Measurements from ENCODE around the gene TULP4. TPM values are rescaled to one million over a fixed set of nuclear protein-coding genes. Genes with fewer than 3 reads are reported as not detected.

Gene TULP4
- total RNA-seq, 2 experiments from 2014 or later: 18.4 to 18.5 TPM

DNA sequence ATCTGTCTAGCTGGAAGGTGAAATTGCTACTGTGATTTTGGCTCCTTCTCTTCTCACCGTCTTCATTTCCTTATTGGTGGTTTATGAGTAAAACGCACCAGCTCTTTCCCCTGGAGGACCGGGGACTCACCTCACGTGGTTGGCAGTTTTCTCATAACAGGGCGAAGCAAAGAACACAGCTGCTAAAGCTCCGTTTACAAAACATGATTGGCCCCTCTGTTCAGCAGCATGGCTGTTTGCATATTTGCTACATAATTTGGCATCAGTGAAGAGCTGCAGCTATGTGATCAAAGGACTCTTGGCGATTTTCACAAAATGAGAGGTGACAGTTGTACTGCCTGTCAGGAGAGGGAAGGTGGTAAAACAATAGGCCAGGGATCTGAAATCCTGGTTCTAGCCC lies 227.1 kb downstream of the TULP4 start:
- CTCF ChIA-PET: interaction anchor here (0.9 to 1.4 kb wide), 3 partner anchors 11 to 325 kb away, joined by 3 read pairs; no protein-coding TSS in a partner anchor
- no peak overlapping the region for H3K4me3 Mint-ChIP-seq
- TF ChIP-seq, protein P1, sequence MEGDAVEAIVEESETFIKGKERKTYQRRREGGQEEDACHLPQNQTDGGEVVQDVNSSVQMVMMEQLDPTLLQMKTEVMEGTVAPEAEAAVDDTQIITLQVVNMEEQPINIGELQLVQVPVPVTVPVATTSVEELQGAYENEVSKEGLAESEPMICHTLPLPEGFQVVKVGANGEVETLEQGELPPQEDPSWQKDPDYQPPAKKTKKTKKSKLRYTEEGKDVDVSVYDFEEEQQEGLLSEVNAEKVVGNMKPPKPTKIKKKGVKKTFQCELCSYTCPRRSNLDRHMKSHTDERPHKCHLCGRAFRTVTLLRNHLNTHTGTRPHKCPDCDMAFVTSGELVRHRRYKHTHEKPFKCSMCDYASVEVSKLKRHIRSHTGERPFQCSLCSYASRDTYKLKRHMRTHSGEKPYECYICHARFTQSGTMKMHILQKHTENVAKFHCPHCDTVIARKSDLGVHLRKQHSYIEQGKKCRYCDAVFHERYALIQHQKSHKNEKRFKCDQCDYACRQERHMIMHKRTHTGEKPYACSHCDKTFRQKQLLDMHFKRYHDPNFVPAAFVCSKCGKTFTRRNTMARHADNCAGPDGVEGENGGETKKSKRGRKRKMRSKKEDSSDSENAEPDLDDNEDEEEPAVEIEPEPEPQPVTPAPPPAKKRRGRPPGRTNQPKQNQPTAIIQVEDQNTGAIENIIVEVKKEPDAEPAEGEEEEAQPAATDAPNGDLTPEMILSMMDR (IDR thresholded peaks at IDR 0.05): no peak
- POLR2A ChIA-PET: no interaction called here
- ATAC-seq (no peak), DNase-seq (no peak)
- no peaks in the 10 kb centered on the region for H3K9me3 Mint-ChIP-seq
- no peak overlapping the region for H3K27ac Mint-ChIP-seq
- intact Hi-C loops (cut with micrococcal nuclease): no loop called here
- peaks cover 3% of the 10 kb centered on the region for H3K4me1 Mint-ChIP-seq (ENCODE audit: low read depth)
- peaks cover 41% of the 10 kb centered on the region for H3K27me3 Mint-ChIP-seq
- no peaks in the 10 kb centered on the region for H3K36me3 Mint-ChIP-seq (ENCODE audit: low read depth)

DNA sequence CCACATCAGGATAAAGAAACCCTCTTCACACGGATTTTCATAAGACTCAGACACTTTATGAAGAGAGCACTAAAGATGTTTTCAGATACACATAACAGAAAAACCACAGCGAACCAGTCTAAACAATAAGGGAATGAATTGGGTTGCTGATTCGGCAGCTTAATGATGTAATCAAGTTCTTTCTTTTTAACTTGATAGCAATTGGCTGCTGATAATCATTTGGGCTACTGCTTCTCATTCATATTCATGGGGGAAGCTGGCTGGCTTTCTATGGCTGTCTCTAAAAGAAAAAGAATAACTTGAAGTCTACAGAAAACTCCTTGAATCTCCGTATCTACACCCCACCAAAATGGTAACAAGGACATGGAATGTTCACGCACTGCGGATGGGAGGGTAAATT lies 227.6 kb downstream of the TULP4 start:
- no peak for DNase-seq
- no peak overlapping the region for H3K27ac Mint-ChIP-seq
- H3K4me1 Mint-ChIP-seq (ENCODE audit: low read depth): peaks cover 3% of the 10 kb centered on the region
- ChIA-PET CTCF (interaction anchor here (0.9 to 1.4 kb wide), 3 partner anchors 10 to 325 kb away, joined by 3 read pairs; no protein-coding TSS in a partner anchor), POLR2A (no interaction called here)
- H3K36me3 Mint-ChIP-seq (ENCODE audit: low read depth): no peaks in the 10 kb centered on the region
- ATAC-seq: no peak
- TF ChIP-seq, protein P1 (IDR thresholded peaks at IDR 0.05): no peak
- H3K9me3 Mint-ChIP-seq: no peaks in the 10 kb centered on the region
- intact Hi-C loops (cut with micrococcal nuclease): no loop called here
- H3K4me3 Mint-ChIP-seq: no peak overlapping the region
- peaks cover 38% of the 10 kb centered on the region for H3K27me3 Mint-ChIP-seq

DNA sequence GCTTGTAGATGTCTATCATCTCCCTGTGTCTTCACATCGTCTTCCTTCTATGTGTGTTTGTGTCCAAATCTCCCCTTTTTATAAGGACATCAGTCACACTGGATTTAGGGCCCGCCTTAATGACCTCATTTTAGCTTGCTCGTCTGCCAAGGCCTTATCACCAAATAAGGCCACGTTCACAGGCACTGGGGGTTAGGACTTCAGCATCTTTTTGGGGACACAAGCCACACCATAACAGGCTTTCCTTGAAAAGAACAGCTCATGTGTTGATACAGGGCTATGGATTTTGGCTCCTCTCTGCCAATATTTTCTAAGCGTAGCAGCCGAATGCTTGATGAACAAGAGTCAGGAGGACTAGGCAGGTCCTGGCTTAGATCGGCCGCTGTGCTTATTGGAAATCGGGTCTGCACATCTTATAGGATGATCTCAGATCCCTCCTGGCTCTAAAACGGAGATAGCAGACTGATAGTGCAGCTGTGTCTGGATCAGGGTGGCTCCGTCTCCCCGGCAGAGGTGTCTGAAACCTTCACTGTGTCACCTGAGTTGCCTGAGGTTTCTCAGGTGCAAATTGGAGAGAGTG lies 231.4 kb downstream of the TULP4 start:
- ChIA-PET POLR2A (interaction anchor here (1.1 kb wide), 1 partner anchor 60 kb away, joined by 3 read pairs; no protein-coding TSS in a partner anchor), CTCF (no interaction called here)
- no peak overlapping the region for H3K4me3 Mint-ChIP-seq
- no peaks in the 10 kb centered on the region for H3K36me3 Mint-ChIP-seq (ENCODE audit: low read depth)
- intact Hi-C loops (cut with micrococcal nuclease): no loop called here
- no peaks in the 10 kb centered on the region for H3K9me3 Mint-ChIP-seq
- H3K4me1 Mint-ChIP-seq (ENCODE audit: low read depth): no peaks in the 10 kb centered on the region
- no peak for DNase-seq
- TF ChIP-seq, protein P1 (IDR thresholded peaks at IDR 0.05): no peak
- H3K27me3 Mint-ChIP-seq: peaks cover 18% of the 10 kb centered on the region
- no peak for ATAC-seq
- H3K27ac Mint-ChIP-seq: no peak overlapping the region

DNA sequence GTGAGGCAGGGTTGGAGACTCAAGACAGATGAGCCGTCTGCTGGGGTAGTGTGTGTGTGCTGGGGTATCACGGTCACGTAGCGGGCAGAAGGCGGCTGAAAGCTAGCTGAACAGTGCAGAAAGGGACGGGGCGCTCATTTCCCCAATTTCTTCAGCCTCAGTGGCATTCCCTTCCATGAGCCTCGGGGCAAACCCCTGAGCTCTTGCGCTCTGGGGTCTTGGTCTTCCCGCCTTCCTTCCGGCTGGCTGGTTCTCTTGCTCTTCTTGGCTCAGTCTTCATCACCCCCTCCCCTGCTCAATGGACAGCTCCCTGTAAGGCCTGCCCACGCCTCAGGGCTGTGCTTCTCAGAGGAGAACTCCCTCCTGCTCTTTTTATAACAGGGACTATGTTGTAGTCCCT lies 232.2 kb downstream of the TULP4 start:
- H3K9me3 Mint-ChIP-seq: no peaks in the 10 kb centered on the region
- ChIA-PET CTCF (no interaction called here), POLR2A (interaction anchor here (1.1 kb wide), 1 partner anchor 59 kb away, joined by 3 read pairs; no protein-coding TSS in a partner anchor)
- TF ChIP-seq, protein P1 (IDR thresholded peaks at IDR 0.05): no peak
- no peak overlapping the region for H3K27ac Mint-ChIP-seq
- H3K36me3 Mint-ChIP-seq (ENCODE audit: low read depth): no peaks in the 10 kb centered on the region
- intact Hi-C loops (cut with micrococcal nuclease): no loop called here
- H3K27me3 Mint-ChIP-seq: peaks cover 14% of the 10 kb centered on the region
- no peak overlapping the region for H3K4me3 Mint-ChIP-seq
- no peak for ATAC-seq
- no peaks in the 10 kb centered on the region for H3K4me1 Mint-ChIP-seq (ENCODE audit: low read depth)
- DNase-seq: no peak

DNA sequence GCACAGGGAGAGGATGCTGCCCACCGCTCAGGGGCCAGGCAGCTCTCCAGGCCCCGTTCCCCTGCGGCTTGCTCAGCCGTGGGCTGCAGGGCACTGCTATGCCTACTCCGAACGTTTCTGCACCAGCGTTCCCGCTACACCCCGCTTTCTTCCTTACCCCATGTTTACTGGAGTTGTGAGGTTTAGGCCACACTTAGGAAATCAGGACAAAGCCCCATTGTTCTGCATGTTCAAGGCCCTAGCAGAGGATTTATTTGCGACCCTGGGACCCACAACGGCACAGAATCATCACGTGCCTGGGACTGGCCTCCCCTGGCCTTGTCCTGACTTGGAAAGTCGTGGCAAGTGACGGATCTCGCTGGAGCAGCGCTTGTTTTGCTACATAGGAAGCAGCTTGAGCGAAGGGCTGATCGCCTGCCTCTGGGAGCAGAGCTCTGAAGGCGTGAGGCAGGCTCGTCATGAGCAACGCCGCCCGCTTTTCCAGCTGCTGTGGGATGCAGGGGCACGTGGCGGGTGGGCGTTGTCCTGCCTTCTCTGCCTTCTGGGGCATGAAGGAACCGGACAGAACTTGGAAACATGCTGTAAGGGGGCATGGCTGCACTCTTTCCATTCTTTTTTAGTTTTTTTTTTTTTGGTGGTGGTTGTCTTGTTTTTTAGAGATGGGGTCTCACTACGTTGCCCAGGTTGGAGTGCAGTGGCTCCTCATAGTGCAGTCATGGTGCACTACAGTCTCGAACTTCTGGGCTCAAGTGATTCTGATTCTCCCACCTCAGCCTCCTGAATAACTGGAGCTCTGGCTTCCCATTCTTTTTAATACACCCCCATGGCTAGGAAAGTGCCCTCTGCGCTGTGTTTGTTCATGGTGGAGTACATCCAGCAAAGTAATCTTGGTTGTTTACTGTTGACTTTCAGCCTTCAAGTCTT lies 233.0 kb downstream of the TULP4 start:
- intact Hi-C loops (cut with micrococcal nuclease): no loop called here
- peaks cover 7% of the 10 kb centered on the region for H3K27me3 Mint-ChIP-seq
- ChIA-PET POLR2A (interaction anchor here (1.7 kb wide), 1 partner anchor 10 kb away, joined by 5 read pairs; no protein-coding TSS in a partner anchor), CTCF (no interaction called here)
- H3K9me3 Mint-ChIP-seq: no peaks in the 10 kb centered on the region
- no peak for DNase-seq
- no peak for ATAC-seq
- H3K4me3 Mint-ChIP-seq: no peak overlapping the region
- H3K36me3 Mint-ChIP-seq (ENCODE audit: low read depth): no peaks in the 10 kb centered on the region
- TF ChIP-seq, protein P1 (IDR thresholded peaks at IDR 0.05): no peak
- no peak overlapping the region for H3K27ac Mint-ChIP-seq
- H3K4me1 Mint-ChIP-seq (ENCODE audit: low read depth): no peaks in the 10 kb centered on the region

All from activated CD8-positive, alpha-beta T cell treated with anti-CD3 and anti-CD28 coated beads for 36 hours (primary cell).